Activated T-helper 1 cell treated with anti-CD3 and anti-CD28 coated beads, Interleukin-2, amount 50 U/mL, for 16 hours (primary cell): ENCODE data around the gene TPCN1.

Experiments
- DNase-seq, 2 donors: peaks; one replicate each; pipeline ENCODE4 v3.0.0-alpha.2; 2020; ENCODE audit warnings: low read depth in 1 of 2, low spot score in 1 of 2

The TPCN1 gene

DNA sequence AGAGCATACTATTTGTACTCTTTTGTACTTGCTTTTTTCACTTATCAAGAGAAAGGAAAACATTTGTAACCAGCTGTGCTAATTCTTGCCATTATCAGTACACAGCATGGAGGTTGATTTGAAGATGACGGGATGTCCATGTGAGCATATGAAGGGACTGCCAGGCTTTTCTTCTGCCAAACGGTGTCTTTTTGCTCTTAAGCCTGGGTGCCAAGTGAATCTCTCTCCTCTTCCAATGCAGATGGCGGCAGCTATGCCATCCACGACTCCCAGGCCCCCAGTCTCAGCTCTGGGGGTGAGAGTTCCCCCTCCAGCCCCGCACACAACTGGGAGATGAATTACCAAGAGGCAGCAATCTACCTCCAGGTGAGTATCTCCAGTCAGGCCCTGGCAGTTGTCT, 38.9 kb downstream of the TPCN1 start:
- DNase-seq: no peak

DNA sequence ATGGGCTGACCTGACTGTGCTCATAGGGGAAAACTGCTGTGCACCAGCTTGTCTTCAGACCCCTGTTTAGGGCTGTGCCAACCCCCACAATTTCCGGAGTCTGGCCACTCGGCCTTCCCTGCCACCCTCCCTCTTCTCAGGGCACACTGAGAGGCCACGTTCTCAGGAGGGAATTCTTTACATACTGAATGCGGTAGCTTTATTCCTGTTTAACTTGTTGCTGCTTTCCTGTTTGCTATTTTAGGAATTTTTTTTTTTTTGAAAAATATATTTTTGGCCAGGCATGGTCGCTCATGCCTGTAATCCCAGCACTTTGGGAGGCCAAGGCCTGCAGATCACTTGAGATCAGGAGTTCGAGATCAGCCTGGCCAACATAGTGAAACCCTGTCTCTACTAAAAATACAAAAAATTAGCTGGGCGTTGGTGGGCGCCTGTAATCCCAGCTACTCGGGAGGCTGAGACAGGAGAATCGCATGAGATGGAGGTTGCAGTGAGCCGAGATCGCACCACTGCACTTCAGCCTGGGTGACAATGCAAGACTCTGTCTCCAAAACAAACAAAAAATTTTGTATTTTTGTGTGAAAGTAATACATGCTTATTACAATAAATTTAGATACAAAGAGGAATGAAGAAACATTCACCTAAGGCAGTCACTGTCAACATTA, 39.5 kb downstream of the TPCN1 start:
- no peak for DNase-seq

DNA sequence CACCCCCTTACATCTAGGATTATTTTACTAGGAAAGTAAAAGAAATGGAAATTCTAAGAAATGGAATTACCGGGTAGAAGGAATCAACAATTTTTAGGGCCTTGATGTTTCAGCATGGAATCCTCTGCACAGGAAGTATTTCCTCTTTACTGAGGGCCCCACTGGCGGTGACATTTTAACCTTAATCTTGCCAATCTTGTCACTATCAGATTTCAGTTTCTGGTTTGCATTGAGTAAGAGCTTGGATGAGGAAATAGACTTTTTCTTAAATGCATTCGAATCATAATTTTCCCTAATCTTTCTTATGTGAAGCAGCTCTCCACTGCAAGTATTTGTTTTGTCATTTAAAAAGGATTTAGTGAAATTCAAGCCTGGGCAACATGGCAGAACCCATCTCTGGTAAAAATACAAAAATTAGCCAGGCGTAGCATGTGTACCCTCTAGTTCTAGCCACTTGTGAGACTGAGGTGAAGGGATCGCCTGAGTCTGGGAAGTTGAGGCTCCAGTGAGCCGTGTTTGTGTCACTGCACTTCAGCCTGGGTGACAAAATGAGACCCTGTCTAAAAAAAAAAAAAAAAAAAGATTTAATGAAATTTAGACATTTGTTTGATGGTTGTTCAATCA, 40.7 kb downstream of the TPCN1 start:
- DNase-seq: no peak

DNA sequence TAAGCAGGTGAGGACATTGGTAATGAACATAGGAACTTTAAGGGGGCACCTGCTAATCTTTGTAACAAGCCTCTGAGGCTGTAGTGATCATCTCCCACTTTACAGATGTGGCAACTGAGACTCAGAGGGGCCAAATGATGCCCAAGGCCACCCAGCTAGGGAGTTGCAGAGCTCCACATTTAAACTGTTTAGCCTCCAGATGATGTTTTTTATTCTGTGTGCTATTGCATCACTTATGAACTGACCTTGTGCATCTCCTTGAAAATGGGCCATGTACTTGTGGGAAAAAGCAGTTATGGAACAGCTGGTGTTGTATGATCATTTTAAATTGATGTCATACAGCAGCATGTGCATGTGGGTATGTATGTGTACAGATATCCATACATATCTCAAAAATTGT, 41.4 kb downstream of the TPCN1 start:
- no peak for DNase-seq

DNA sequence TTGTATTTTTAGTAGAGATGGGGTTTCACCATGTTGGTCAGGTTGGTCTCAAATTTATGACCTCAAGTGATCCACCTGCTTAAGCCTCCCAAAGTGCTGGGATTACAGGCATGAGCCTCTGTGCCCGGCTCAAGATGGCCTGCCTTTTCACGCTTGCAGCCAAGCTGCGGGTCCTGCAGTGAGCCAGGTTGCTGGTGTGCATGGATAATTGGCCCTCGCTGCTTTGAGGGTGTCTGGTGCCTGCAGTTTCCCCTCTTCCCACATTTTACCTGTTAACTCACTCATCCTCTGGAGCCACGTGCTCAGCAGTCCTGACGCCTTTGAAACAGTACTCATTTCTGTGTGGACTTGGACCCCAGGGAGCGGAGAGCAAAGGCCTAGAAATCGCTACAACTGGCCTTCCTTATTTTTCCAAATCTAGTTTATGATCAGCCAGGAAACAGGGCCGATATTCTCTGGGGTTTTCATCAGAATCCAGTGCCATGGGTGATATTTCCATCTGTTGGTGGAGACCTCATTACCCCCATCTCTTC, 42.2 kb downstream of the TPCN1 start:
- DNase-seq: no peak

DNA sequence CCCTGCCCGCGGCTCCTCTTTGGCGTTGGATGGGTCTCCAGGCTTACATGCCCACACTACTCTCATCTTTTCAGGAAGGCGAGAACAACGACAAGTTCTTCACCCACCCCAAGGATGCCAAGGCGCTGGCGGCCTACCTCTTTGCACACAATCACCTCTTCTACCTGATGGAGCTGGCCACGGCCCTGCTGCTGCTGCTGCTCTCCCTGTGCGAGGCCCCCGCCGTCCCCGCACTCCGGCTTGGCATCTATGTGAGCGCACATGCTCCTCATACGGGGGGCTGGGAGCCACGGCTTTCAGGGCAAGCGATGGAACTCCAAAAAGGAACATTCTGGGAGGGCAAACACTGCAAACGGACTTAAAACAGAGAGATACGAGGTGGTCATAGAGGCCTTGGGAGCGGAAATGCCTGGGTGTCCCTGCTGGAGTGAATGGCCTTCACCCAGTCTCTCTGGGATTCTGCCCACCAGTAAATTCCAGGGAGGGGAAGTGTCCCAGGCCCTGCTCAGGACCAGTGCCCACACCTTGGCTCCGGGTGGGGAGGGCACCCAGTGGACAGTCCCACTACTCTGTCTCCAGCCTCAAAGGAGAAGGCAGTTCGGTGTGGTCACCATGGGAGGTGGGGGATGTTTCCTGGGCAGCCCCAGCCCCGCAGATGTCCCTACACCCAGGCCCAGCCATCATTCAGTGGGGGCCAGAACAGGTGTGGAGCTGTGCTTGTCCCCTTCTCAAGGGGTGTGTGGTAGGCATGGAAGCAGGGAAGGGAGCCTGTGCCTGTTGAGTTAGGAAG, 45.0 kb downstream of the TPCN1 start:
- DNase-seq: no peak

DNA sequence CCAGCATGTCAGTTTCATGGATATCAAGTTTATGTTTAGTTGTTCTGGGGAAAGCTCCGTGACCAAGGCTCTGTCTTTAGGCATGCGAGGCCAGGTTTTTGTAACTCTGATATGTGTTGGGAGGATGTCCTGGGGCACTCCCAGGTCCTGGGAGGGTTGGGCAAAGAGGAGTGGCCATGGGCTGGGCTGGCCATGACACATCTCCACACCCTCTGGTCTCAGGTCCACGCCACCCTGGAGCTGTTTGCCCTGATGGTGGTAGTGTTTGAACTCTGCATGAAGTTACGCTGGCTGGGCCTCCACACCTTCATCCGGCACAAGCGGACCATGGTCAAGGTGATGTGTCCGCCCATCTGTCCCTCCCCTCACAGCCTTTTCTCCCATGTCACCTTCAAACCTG, 46.4 kb downstream of the TPCN1 start:
- no peak for DNase-seq

DNA sequence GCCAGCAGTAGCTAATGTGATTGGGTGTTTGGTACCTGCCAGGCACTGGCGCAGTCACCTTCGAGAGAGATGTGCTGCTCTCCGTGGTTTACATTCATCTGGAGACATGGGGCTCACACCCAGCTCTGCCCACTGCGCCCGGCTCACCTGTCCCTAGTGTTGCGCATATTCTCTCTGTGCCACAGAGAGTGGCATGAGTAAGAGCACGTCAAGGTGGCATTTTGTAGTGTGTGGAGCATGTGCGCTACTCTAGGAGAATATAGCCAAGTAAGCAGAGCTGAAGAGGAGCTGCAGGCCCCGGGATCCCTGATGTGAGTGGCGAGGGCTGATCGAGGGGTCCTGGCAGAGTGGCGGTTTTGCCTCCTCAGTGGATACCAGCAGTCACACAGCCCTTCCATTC, 46.9 kb downstream of the TPCN1 start:
- no peak for DNase-seq

GRCh38 chr12:113268621-113269020, 47.4 kb downstream of the TPCN1 start:
- no peak for DNase-seq

DNA sequence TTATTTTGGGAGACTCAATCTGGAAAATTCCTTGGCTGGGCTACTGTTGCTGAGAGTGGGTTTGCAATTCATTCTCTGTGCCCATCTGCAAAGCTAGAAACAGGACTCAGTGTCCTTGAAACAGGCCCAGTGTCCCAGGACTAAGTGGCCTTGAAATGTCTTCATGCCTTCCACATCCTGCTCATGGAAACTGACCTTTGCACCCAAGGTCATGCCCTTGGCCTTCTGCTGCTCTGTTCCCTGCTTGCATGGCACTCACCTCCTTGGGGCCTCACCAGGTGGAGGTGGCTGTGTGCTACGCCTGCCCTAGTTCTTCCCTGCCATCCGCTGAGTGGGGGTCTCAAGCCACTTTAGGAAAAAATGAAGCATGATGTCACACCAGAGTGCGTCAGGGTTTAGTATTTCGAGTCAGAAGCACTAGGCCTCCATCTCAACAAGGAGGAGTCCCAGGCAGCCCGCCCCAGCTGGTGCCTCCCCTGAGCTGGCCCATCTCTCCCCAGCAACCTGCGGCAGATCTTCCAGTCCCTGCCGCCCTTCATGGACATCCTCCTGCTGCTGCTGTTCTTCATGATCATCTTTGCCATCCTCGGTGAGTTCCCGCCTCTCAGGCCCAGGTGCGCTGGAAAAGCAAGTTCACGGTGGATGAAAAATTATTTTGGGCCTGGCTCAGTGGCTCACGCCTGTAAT, 48.1 kb downstream of the TPCN1 start:
- no peak for DNase-seq

DNA sequence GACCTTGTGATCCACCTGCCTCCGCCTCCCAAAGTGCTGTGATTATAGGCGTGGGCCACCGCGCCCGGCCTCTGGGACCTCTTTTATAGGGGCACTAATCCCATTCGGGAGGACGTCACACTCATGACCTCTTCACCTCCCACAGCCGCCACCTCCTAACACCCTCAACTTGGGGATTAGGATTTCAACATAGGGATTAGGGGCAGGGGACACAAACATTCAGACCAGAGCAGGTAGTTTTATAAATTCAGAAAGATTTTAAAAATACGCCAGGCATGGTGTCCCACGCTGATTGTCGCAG, 49.4 kb downstream of the TPCN1 start:
- DNase-seq: no peak

DNA sequence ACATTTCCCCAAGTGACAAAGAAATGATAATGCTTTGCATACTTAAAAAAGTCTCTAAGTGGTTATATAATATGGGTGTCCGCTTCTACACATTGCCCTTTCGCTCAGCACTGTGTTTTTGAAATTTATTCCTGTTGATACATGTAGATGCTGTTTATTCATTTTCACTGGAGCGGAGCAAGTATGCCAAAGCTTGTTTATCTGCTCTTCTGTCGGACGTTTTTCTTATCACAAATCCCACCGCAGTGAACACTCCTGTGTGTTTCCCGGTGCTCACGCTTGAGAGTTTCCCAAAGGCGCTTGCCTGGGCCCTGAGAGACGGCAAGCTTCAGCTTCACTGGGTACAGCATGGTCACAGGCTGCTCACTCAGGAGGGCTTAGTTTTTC, 50.2 kb downstream of the TPCN1 start:
- DNase-seq: no peak

DNA sequence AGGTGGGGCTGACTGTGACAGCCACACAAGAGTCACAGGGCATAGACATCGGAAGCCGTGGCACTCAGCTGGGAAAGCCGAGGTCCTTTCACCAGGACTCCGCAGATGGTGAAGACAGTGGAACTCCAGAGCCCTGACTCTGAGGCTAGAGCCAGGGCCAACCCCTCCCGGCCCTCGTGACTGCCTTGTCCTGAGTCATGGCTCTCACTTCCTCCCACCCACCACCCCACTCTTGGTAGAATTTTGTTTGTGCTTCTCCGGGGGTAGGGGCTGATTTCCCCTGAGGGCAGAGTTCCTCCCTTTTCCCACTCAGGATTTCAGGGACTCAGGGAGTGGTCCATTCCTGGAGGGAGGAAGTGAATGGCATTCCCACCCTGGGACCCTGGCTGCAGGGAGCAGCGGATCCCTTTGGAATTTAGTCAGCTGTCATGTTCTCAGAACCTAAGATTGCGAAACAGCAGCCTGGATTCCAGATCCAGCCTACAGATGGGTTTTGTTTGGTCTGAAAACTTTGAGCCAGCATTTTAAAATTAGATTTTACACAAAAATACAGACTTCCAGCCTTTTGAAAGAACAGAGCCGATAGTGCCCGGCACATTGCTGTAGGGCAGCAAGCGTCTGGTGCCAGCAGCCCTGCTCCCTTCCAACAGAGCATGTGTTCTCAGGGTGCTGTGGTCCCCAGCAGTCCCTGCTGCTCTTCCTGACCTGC, 50.7 kb downstream of the TPCN1 start:
- no peak for DNase-seq

GRCh38 chr12:113273053-113273725, 51.9 kb downstream of the TPCN1 start:
- no peak for DNase-seq

DNA sequence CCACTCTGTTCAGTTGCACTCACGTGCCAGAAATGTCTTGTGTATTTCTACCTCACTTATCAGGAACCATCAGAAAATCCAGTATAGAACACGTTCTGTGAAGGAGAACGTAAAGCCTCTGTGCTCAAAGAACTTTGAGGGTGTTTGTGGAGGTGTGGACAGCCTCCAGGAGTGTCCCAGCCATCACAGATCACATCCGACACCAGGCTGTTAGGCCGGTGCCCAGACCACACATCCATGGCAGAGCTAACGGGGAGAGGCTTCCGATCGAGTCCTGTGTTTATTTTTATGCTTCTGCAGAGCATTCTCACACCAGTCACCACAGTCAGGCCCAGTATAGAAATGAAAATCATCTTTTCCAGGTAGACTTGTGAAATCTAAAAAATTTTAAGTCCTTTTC, 53.6 kb downstream of the TPCN1 start:
- DNase-seq: no peak

- no peak for DNase-seq
These were observed 55.0 kb downstream of the TPCN1 start for GRCh38 chr12:113276306-113276705.

GRCh38 chr12:113276946-113277500, 55.8 kb downstream of the TPCN1 start:
- DNase-seq: no peak

GRCh38 chr12:113277511-113277910, 56.2 kb downstream of the TPCN1 start:
- DNase-seq: no peak

DNA sequence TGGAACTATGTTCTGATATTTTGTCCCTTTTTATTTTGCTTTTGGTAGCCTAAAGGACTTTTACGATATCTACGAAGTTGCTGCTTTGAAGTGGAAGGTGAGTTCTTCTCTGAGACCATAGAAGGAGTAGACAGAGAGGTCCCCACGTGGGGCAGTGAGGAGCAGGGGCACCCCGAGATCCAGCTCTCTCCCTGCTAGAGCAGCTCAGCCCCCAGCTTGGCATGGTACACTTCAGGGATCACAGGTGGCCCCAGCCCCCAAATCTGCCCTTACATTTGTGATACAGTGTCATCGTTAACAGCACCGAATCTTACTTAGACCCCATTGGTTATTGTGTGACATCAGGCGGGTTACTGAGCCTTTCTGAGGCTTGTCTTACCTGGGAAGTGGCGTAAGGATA, 56.9 kb downstream of the TPCN1 start:
- no peak for DNase-seq

DNA sequence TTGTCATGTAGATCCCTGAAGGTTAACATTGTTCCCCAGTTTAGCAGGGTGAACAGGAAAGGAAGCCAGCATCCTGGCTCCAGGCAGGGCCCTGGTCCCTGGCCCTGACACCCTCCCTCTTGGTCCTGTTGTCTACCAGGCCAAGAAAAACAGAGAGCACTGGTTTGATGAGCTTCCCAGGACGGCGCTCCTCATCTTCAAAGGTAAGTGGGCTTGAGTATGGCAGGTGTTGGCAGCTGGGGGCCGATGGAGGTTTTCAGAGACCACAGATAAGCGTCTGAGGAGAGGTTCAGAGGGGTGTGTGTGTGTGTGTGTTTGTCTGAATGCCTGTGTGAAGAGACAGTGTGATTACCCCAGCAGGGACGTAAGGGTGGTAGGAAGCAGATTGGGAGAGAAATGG, 57.4 kb downstream of the TPCN1 start:
- no peak for DNase-seq
